ENCODE measurements around the gene FAM240A.
"Not testable (repeated sequence)": the region's sequence is repeated elsewhere in the genome, so short reads cannot be mapped to it uniquely, and the experiment has no call there.

The FAM240A gene

DNA sequence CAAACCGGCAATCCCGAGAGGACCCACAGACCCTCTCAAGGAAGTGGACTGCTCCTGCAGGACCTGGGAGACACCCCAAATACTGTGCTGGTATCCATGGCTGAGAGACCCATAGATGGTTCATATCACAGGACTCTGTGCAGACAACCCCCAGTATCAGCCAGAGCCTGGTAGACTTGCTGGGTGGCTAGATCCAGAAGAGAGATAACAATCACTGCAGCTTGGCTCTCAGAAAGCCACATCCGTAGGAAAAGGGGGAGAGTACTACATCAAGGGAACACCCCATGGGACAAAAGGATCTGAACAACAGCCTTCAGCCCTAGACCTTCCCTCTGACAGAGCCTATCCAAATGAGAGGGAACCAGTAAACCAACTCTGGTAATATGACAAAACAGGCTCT is 25.1 kb upstream of the FAM240A start:
- DNase-seq, result not testable (repeated sequence)

GRCh38 chr3:46593274-46593862 is 19.0 kb upstream of the FAM240A start:
- no peak for DNase-seq

GRCh38 chr3:46593979-46594378 is 18.3 kb upstream of the FAM240A start:
- DNase-seq, result no peak

GRCh38 chr3:46594723-46595122 is 17.6 kb upstream of the FAM240A start:
- no peak for DNase-seq

- no peak for DNase-seq
Observed at GRCh38 chr3:46595819-46596314, 16.5 kb upstream of the FAM240A start.

DNA sequence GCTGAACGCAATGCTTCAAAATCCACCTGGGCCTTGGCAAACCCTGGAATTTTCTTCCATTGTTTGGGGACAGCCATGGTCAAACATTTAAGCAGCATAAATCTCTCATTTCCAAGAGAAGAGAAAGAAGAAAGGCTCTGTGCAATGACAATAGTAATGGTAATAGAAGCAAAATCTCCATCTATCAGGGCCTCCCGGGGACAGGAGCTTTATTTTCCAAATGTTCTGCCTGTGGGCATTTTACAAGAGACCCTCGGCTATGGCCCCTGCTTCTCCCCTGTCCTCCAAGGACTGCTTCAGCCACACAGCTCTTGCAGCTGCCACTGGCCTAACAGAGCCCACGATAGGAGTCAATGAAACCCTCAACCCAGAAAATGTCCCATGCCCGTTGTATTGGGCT is 12.7 kb upstream of the FAM240A start:
- DNase-seq, result no peak

GRCh38 chr3:46603446-46604046 is 8.8 kb upstream of the FAM240A start:
- DNase-seq, result no peak

GRCh38 chr3:46604127-46604526 is 8.2 kb upstream of the FAM240A start:
- no peak for DNase-seq

GRCh38 chr3:46607603-46608028 is 4.7 kb upstream of the FAM240A start:
- DNase-seq, result no peak

DNA sequence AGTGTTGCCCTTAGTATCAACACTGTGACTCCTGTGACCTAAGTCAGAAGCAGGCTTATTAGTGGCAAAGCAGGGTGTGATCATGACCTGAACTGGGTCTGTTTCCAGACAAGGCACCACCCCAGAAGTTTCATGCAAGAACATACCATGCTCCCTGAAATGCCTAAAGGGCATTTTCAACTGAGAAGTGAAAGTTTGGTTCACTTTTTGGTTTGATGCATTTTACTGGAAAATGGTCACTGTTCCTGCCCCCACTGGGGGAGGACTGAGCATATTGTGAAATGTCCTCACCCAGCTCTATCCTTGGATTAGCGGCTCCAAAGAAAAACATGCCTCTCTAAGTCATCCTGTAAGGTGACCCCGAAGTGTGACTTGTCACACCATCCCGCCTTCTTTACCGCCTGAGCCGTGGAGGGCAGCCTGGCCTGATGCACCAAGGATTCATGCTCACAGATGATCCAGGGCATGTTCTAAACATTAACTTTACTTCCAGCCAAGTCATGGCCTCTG is 3.1 kb upstream of the FAM240A start:
- DNase-seq, result peak; percentile 42

- DNase-seq, result peak; percentile 37
Observed at GRCh38 chr3:46609944-46610722, 2.2 kb upstream of the FAM240A start.

DNA sequence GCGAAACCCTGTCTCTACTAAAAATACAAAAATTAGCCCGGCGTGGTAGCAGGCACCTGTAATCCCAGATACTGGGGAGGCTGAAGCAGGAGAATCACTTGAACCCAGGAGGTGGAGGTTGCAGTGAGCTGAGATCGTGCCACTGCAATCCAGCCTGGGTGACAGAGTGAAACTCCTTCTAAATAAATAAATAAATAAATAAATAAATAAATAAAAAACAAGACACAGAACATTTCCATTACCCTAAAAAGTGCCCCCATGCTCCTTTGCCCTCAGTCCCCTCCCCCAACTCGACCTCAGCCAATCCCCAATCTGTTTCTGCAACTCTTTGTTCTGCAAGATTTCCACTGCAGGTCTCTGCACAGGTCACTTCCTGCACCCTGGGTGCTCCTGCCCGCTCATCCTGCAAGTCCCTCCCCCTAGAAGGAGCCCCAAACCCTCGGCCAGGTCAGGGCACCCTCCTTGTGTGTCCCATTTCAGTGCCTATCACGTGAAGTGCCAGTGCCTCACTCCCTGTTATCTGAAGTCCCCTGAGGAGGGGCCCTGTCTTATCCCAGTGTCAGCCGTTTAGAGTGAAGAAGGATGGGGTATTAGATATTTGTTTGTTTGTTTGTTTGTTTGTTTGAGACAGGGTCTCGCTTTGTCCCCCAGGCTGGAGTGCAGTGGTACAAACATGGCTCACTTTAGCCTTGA is 1.1 kb downstream of the FAM240A start:
- peak; percentile 43 for DNase-seq

DNA sequence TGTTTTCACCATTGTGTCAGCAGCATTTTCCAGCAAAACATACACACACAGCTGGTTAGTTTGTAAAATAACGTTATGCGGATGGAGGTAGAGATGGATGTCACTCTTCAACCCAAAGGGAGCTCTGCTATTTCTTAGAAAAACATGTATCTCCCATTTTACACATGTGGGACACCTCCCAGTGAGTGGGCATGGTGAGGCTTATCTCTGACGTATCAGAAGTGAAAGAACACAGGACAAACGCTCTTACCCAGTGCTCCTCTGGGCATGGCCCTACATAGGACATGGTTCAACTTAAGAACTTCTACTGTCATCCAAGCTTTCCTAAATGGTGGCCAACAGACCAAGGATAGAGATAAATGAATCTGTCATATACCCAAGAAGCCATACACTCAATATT is 2.1 kb downstream of the FAM240A start:
- DNase-seq, result peak; percentile 15

DNA sequence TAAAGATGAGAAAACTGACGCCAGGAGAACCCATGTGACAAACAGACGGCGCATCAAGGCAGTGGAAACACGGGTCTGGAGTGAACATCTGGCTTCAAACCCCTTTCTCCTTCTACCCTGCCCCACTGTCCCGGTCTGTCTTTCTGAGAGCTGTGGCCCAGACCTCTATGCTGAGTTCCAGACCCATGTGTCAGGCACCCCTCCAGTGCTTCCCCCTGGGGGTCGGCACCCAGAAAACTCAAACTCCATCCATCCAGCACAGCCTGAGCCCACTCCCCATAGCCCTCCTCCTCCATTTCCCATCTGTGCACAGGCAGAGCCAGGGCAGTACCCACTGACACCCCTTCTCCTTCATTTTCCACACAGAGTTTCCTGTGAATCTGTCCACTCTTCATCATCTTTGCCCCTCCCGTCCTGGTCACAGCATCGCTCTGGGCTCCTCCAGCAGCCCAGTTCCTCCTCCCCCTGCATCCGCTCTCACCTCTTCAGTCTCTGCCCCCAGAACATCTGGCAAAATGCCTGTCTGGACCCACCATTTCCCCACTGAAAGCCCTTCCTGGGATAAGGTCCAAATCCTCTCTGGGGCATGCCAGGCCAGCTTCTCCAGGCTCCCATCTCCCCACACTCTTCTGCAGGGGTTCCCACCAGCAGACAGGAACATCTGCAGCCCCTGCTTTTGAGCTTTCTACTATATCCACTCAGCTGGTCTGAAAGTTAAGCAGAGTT is 2.9 kb downstream of the FAM240A start:
- DNase-seq, result peak; percentile 17

GRCh38 chr3:46615976-46616375 is 3.7 kb downstream of the FAM240A start:
- peak; percentile 32 for DNase-seq

DNA sequence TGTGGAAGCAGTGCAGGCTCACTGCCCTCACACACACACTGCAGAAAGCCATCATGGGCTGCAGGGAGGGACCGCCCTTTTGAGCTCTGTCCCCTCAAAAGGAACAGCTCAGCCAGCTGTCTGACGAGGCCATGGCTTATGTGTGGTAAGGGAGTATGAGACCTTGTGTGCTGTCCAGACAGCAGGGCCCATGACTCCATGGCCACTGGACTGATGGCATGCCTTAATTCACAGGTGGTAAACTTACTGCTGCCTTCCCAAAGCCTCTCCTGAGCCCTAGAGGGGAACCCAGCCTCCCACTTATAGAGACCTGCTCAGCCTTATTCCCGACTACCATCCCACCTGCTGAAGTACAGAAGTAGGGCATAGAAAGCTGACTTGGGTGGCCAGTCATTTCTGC is 5.6 kb downstream of the FAM240A start:
- no peak for DNase-seq

- peak; percentile 38 for DNase-seq
Observed at GRCh38 chr3:46619845-46620778, 7.8 kb downstream of the FAM240A start.

- no peak for DNase-seq
Observed at GRCh38 chr3:46624533-46624932, 12.2 kb downstream of the FAM240A start.

GRCh38 chr3:46624975-46625490 is 12.7 kb downstream of the FAM240A start:
- no peak for DNase-seq

- no peak for DNase-seq
Observed at GRCh38 chr3:46626039-46626438, 13.7 kb downstream of the FAM240A start.

DNA sequence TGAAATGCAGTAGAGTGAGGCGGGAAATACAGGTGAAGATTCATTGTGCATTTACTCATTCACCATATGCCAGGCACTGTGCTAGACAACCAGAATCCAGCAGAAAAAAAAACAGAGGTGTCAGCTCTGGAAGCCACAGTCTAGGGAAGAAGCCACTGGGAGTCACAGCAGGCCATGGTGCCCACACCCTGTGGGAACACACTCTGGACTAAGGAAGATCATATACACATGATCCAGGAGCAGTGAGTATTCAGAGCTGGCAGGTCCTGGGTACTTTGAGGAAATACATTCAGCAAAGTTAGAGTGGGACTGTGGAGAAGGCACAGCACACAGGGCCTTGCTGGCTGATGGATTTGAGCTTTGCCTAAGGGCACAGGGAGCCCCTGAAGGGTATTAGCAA is 14.8 kb downstream of the FAM240A start:
- DNase-seq, result no peak

Measured in activated CD8-positive, alpha-beta memory T cell treated with anti-CD3 and anti-CD28 coated beads for 24 hours (primary cell).